GM06990 (cell line): ENCODE measurements around the gene MMAA.

Experiments
- DNase-seq: peaks from one replicate; pipeline ENCODE4 v3.0.0-alpha.2; 2011; ENCODE audit not compliant: insufficient read length; ENCODE audit errors: extremely low read depth
- H3K27me3 ChIP-seq: replicated peaks from 2 replicates; pipeline ENCODE4 v1.6.0; 2011; ENCODE audit warnings: low read length; ENCODE audit not compliant: control insufficient read depth, insufficient read depth
- H3K36me3 ChIP-seq: 2 replicates; pipeline ENCODE4 v1.5.1; 2011; ENCODE audit warnings: low read length; ENCODE audit not compliant: control insufficient read depth, insufficient read depth
- H3K4me3 ChIP-seq: replicated peaks from 2 replicates; pipeline ENCODE4 v1.5.1; 2011; ENCODE audit warnings: low read depth, mild to moderate bottlenecking, control low read depth, low read length
- CTCF ChIP-seq: IDR thresholded peaks from 2 replicates; pipeline ENCODE4 v1.5.1; 2011; ENCODE audit warnings: low read length, control low read depth, mild to moderate bottlenecking, inconsistent platforms; ENCODE audit not compliant: insufficient read depth, poor library complexity, severe bottlenecking

MMAA gene

DNA sequence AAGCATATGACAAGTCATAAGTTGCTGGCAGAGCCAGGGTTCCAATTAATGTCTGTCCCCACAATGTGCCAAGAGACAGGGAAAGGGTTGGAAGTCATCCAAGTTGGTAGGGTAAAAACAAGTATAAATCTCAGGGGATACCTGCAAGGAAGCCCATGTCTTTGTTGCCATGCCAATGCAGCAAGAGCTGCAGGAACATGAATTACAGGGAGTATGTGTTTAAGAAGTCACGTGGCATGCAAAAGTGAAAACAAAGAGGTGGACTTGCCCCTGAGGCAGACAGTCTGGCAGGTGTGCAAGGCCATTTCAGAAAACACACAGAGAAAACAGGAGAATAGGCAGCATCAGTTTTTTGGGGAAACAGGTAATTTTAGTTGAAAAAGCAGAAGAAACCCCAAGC, 90.2 kb downstream of the MMAA start:
- no peak for TF ChIP-seq CTCF
- DNase-seq = no peak
- no peaks in the 10 kb centered on the region for H3K27me3 ChIP-seq
- no peaks in the 10 kb centered on the region for H3K36me3 ChIP-seq
- H3K4me3 ChIP-seq = no peak overlapping the region
